Natural killer cell treated with Interleukin-12 subunit alpha and Interleukin-12 subunit beta and Interleukin-15 and Interleukin-18, amount 100 ng/mL, for 72 hours (primary cell): ENCODE measurements around the gene SPHK2. TPM values are rescaled to one million over a fixed set of nuclear protein-coding genes. Genes with fewer than 3 reads are reported as not detected.

Source experiments
- ATAC-seq, 2 donors: fragments of 150-1000 bp; cut with Tn5 transposase in 1 of 2; sonication (Bioruptor Pico), chemical (Tn5 transposase) in 1 of 2; 2 replicates each; pipeline ENCODE4 v1.10.0; 2021
- DNase-seq: peaks from one replicate; pipeline ENCODE4 v3.0.0; 2022; ENCODE audit warnings: low spot score
- H3K27ac Mint-ChIP-seq, 2 donors: 1 replicate in 1 of 2; 2 replicates in 1 of 2; pipeline ENCODE4 v1.8.0; 2022; ENCODE audit warnings: mixed read lengths in 2 of 2, mild to moderate bottlenecking in 1 of 2, moderate library complexity in 1 of 2
- H3K27me3 Mint-ChIP-seq, 2 donors: 1 replicate in 1 of 2; 2 replicates in 1 of 2; pipeline ENCODE4 v1.8.0; 2022; ENCODE audit warnings: mixed read lengths in 2 of 2
- H3K36me3 Mint-ChIP-seq: one replicate; pipeline ENCODE4 v1.8.0; 2022; ENCODE audit warnings: mixed read lengths
- H3K4me1 Mint-ChIP-seq, 2 donors: 1 replicate in 1 of 2; 2 replicates in 1 of 2; pipeline ENCODE4 v1.8.0; 2022; ENCODE audit warnings: low read depth in 2 of 2, mixed read lengths in 2 of 2, mild to moderate bottlenecking in 1 of 2
- H3K4me3 Mint-ChIP-seq: one replicate; pipeline ENCODE4 v1.8.0; 2022; ENCODE audit warnings: mixed read lengths
- H3K9me3 Mint-ChIP-seq: 2 replicates; pipeline ENCODE4 v1.8.0; 2022; ENCODE audit warnings: mixed read lengths
- total RNA-seq, 2 donors: library from RNA; stranded (reverse); gene quantifications; one replicate each; pipeline ENCODE4 v1.2.3, GENCODE V29; 2022

Gene SPHK2
- total RNA-seq, 2 donors from 2014 or later = 37.9 to 71.4 TPM

- no peak overlapping the region for H3K27ac Mint-ChIP-seq
These were observed 23.5 kb upstream of the SPHK2 start for GRCh38 chr19:48595833-48596232.

GRCh38 chr19:48596237-48596636 lies 23.1 kb upstream of the SPHK2 start:
- Mint-ChIP-seq H3K4me3 (no peak overlapping the region), H3K36me3 (no peaks in the 10 kb centered on the region), H3K27ac (no peak overlapping the region), H3K9me3 (no peaks in the 10 kb centered on the region), H3K27me3 (peaks cover 0 to 4% of the 10 kb centered on the region in 2 donors), H3K4me1 (no peaks in the 10 kb centered on the region)
- ATAC-seq (no peak), DNase-seq (no peak)

More at GRCh38 chr19:48595833-48596232, 23.5 kb upstream of the SPHK2 start:
- no peak for DNase-seq
- Mint-ChIP-seq H3K4me3 (no peak overlapping the region), H3K4me1 (no peaks in the 10 kb centered on the region), H3K36me3 (no peaks in the 10 kb centered on the region), H3K9me3 (no peaks in the 10 kb centered on the region), H3K27me3 (peaks cover 0 to 4% of the 10 kb centered on the region in 2 donors)
- ATAC-seq = no peak

- no peaks in the 10 kb centered on the region for H3K4me1 Mint-ChIP-seq
- no peaks in the 10 kb centered on the region for H3K36me3 Mint-ChIP-seq
- peaks cover 0 to 4% of the 10 kb centered on the region in 2 donors for H3K27me3 Mint-ChIP-seq
- DNase-seq = no peak
- peak overlapping the region in 1 of 2 donors; percentile 53 for H3K27ac Mint-ChIP-seq
- peak; percentile 56 to 76 for ATAC-seq
- no peaks in the 10 kb centered on the region for H3K9me3 Mint-ChIP-seq
- H3K4me3 Mint-ChIP-seq = peak overlapping the region; percentile 36
These were observed 22.4 kb upstream of the SPHK2 start for GRCh38 chr19:48596679-48597465.

- peaks cover 0 to 4% of the 10 kb centered on the region in 2 donors for H3K27me3 Mint-ChIP-seq
- no peak overlapping the region for H3K27ac Mint-ChIP-seq
- H3K9me3 Mint-ChIP-seq = no peaks in the 10 kb centered on the region
- DNase-seq = no peak
- H3K4me3 Mint-ChIP-seq = no peak overlapping the region
- H3K36me3 Mint-ChIP-seq = no peaks in the 10 kb centered on the region
- no peaks in the 10 kb centered on the region for H3K4me1 Mint-ChIP-seq
- ATAC-seq = no peak
These were observed 20.2 kb upstream of the SPHK2 start for GRCh38 chr19:48598996-48599700.

- no peak for DNase-seq
- Mint-ChIP-seq H3K9me3 (no peaks in the 10 kb centered on the region), H3K27ac (no peak overlapping the region), H3K4me3 (no peak overlapping the region), H3K27me3 (peaks cover 0 to 4% of the 10 kb centered on the region in 2 donors), H3K36me3 (no peaks in the 10 kb centered on the region), H3K4me1 (no peaks in the 10 kb centered on the region)
- no peak for ATAC-seq
These were observed 18.5 kb upstream of the SPHK2 start for GRCh38 chr19:48600679-48601417.

GRCh38 chr19:48603001-48603400 lies 16.3 kb upstream of the SPHK2 start:
- Mint-ChIP-seq H3K9me3 (no peaks in the 10 kb centered on the region), H3K36me3 (no peaks in the 10 kb centered on the region), H3K27me3 (peaks cover 0 to 4% of the 10 kb centered on the region in 2 donors), H3K4me1 (no peaks in the 10 kb centered on the region), H3K4me3 (no peak overlapping the region), H3K27ac (no peak overlapping the region)
- DNase-seq (no peak), ATAC-seq (no peak)

- H3K36me3 Mint-ChIP-seq = no peaks in the 10 kb centered on the region
- DNase-seq = no peak
- no peaks in the 10 kb centered on the region for H3K4me1 Mint-ChIP-seq
- no peaks in the 10 kb centered on the region for H3K9me3 Mint-ChIP-seq
- H3K27me3 Mint-ChIP-seq = peaks cover 0 to 4% of the 10 kb centered on the region in 2 donors
- ATAC-seq = no peak
- H3K4me3 Mint-ChIP-seq = no peak overlapping the region
- no peak overlapping the region for H3K27ac Mint-ChIP-seq
These were observed 15.9 kb upstream of the SPHK2 start for GRCh38 chr19:48603449-48603848.

GRCh38 chr19:48603850-48604249 lies 15.5 kb upstream of the SPHK2 start:
- Mint-ChIP-seq H3K36me3 (no peaks in the 10 kb centered on the region), H3K27me3 (no peaks in the 10 kb centered on the region), H3K4me3 (no peak overlapping the region), H3K27ac (no peak overlapping the region), H3K9me3 (no peaks in the 10 kb centered on the region), H3K4me1 (no peaks in the 10 kb centered on the region)
- ATAC-seq (no peak), DNase-seq (no peak)

GRCh38 chr19:48606463-48607358 lies 12.6 kb upstream of the SPHK2 start, which contains the start of gene SPACA4:
SPACA4 (plus strand) TSS chr19:48606742; CDS start chr19:48606979, 237 bp downstream.
- H3K27ac Mint-ChIP-seq = no peak within 1 kb of the TSS
- H3K36me3 Mint-ChIP-seq = no peaks in the 10 kb centered on the region
- DNase-seq = no peak
- ATAC-seq = peak in 1 of 2 donors; percentile 20
- no peak within 1 kb of the TSS for H3K4me3 Mint-ChIP-seq
- H3K4me1 Mint-ChIP-seq = no peaks in the 10 kb centered on the region
- no peaks in the 10 kb centered on the region for H3K9me3 Mint-ChIP-seq
- H3K27me3 Mint-ChIP-seq = no peaks in the 10 kb centered on the region

- no peaks in the 10 kb centered on the region for H3K27me3 Mint-ChIP-seq
- no peak overlapping the region for H3K4me3 Mint-ChIP-seq
- ATAC-seq = no peak
- no peak for DNase-seq
- no peak overlapping the region for H3K27ac Mint-ChIP-seq
- H3K9me3 Mint-ChIP-seq = no peaks in the 10 kb centered on the region
- H3K36me3 Mint-ChIP-seq = no peaks in the 10 kb centered on the region
- H3K4me1 Mint-ChIP-seq = no peaks in the 10 kb centered on the region
These were observed 11.9 kb upstream of the SPHK2 start for GRCh38 chr19:48607359-48607755.

- H3K4me3 Mint-ChIP-seq = no peak overlapping the region
- H3K36me3 Mint-ChIP-seq = no peaks in the 10 kb centered on the region
- ATAC-seq (peak; percentile 48 to 56), DNase-seq (no peak)
- no peaks in the 10 kb centered on the region for H3K27me3 Mint-ChIP-seq
- H3K9me3 Mint-ChIP-seq = no peaks in the 10 kb centered on the region
- no peak overlapping the region for H3K27ac Mint-ChIP-seq
- peaks cover 3% of the 10 kb centered on the region in 2 donors for H3K4me1 Mint-ChIP-seq
These were observed 10.5 kb upstream of the SPHK2 start for GRCh38 chr19:48608798-48609263.

- DNase-seq (no peak), ATAC-seq (no peak)
- no peaks in the 10 kb centered on the region for H3K36me3 Mint-ChIP-seq
- H3K27ac Mint-ChIP-seq = no peak overlapping the region
- H3K4me3 Mint-ChIP-seq = no peak overlapping the region
- H3K4me1 Mint-ChIP-seq = peaks cover 6% of the 10 kb centered on the region in 2 donors
- H3K9me3 Mint-ChIP-seq = no peaks in the 10 kb centered on the region
- H3K27me3 Mint-ChIP-seq = no peaks in the 10 kb centered on the region
These were observed 9.7 kb upstream of the SPHK2 start for GRCh38 chr19:48609571-48610108.

- no peak for DNase-seq
- no peak for ATAC-seq
- H3K4me3 Mint-ChIP-seq = no peak overlapping the region
- peaks cover 12 to 16% of the 10 kb centered on the region in 2 donors for H3K4me1 Mint-ChIP-seq
- no peaks in the 10 kb centered on the region for H3K27me3 Mint-ChIP-seq
- H3K36me3 Mint-ChIP-seq = no peaks in the 10 kb centered on the region
- no peaks in the 10 kb centered on the region for H3K9me3 Mint-ChIP-seq
- H3K27ac Mint-ChIP-seq = no peak overlapping the region
These were observed 7.4 kb upstream of the SPHK2 start for GRCh38 chr19:48611872-48612271.
